Ovary (tissue), 3 donors: ENCODE data around the gene FOXC2.

Experiments
- CTCF ChIP-seq, 3 donors: fragments of 450-650 bp in 2 of 3; fragments of 200-600 bp in 1 of 3; IDR thresholded peaks; one replicate each; pipeline versions ENCODE4 v1.5.1 to v1.8.0; 2016 to 2022; ENCODE audit warnings: antibody characterized with exemption in 3 of 3, mild to moderate bottlenecking in 1 of 3
- EP300 ChIP-seq: sonication (generic); formaldehyde crosslinking; IDR thresholded peaks from one replicate; pipeline ENCODE4 v1.6.1; 2017; ENCODE audit warnings: antibody characterized with exemption
- POLR2A ChIP-seq: fragments of 450-650 bp; IDR thresholded peaks from one replicate; pipeline ENCODE4 v1.6.1; 2017; ENCODE audit warnings: antibody characterized with exemption, mild to moderate bottlenecking, moderate library complexity
- donor health status: DM: no; HTN: no; CAD: no.

DNA sequence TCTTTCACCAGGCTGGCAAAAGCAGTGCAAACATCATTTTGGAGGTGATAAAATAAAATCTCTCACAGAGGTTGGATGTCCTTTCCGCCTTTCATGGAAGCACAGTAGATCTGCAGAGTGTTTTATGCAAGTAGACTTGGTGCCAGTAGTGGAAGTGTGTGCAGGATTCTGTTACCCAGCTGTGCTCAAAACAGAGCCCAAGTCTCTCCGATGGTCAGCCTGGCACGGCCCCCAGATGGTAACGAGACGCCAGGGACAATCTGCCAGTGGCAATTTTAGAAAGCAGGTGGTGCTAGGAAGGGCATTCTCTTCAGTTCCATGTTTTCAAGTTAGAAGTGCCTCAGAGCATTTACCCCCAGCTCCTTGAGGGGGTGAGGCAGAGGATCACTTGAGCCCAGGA, 10.1 kb upstream of the FOXC2 start:
- TF ChIP-seq EP300 (no peak), CTCF (IDR thresholded peaks at IDR 0.05) (no peak), POLR2A (no peak)
